HAP-1 (cell line): Measurements from ENCODE around the gene DUOX2.
"Not testable (repeated sequence)": the region's sequence is repeated elsewhere in the genome, so short reads cannot be mapped to it uniquely, and the experiment has no call there.

ENCODE experiments used
- DNase-seq, 2 experiments: peaks; one replicate each; pipeline ENCODE4 v3.0.0-alpha.2; 2016 to 2020; ENCODE audit warnings: low spot score in 2 of 2
- H3K27me3 ChIP-seq: fragments of 250-450 bp; sonication (Bioruptor Pico); 2 replicates; pipeline ENCODE4 v1.5.1; 2020; ENCODE audit warnings: low read depth, mild to moderate bottlenecking, moderate library complexity
- H3K36me3 ChIP-seq: fragments of 250-450 bp; sonication (Bioruptor Pico); replicated peaks from 2 replicates; pipeline ENCODE4 v1.5.1; 2020; ENCODE audit warnings: mild to moderate bottlenecking
- H3K4me1 ChIP-seq: fragments of 250-450 bp; sonication (Bioruptor Pico); 2 replicates; pipeline ENCODE4 v1.5.1; 2020; ENCODE audit warnings: mild to moderate bottlenecking
- H3K4me3 ChIP-seq: fragments of 250-450 bp; sonication (Bioruptor Pico); 2 replicates; pipeline ENCODE4 v1.5.1; 2020; ENCODE audit warnings: mild to moderate bottlenecking, moderate library complexity
- H3K9me3 ChIP-seq: fragments of 250-450 bp; sonication (Bioruptor Pico); 2 replicates; pipeline ENCODE4 v1.5.1; 2020; ENCODE audit warnings: mild to moderate bottlenecking, moderate library complexity
- in situ Hi-C: fragments of 300-500 bp; cut with MboI; formaldehyde crosslinking; loops from 3 replicates; pipeline ENCODE4 v1.14.3; 2020; ENCODE audit warnings: low sequenced_read_pairs, inconsistent platforms, mixed read lengths

Gene DUOX2

GRCh38 chr15:45093013-45093412 is 21.0 kb downstream of the DUOX2 start:
- no peaks in the 10 kb centered on the region for H3K9me3 ChIP-seq
- H3K36me3 ChIP-seq: no peaks in the 10 kb centered on the region
- no peak for DNase-seq
- H3K27me3 ChIP-seq: peaks cover 12% of the 10 kb centered on the region
- no peak overlapping the region for H3K4me3 ChIP-seq
- in situ Hi-C loops: no loop called here
- no peaks in the 10 kb centered on the region for H3K4me1 ChIP-seq

GRCh38 chr15:45091576-45091975 is 22.4 kb downstream of the DUOX2 start:
- Histone ChIP-seq H3K36me3 (no peaks in the 10 kb centered on the region), H3K9me3 (no peaks in the 10 kb centered on the region), H3K4me1 (no peaks in the 10 kb centered on the region), H3K27me3 (peaks cover 12% of the 10 kb centered on the region), H3K4me3 (no peak overlapping the region)
- in situ Hi-C loops: no loop called here
- DNase-seq: no peak

GRCh38 chr15:45091161-45091560 is 22.8 kb downstream of the DUOX2 start:
- no peak for DNase-seq

GRCh38 chr15:45089712-45090373 is 24.1 kb downstream of the DUOX2 start:
- Histone ChIP-seq H3K27me3 (peaks cover 18% of the 10 kb centered on the region), H3K4me3 (no peak overlapping the region), H3K4me1 (no peaks in the 10 kb centered on the region), H3K9me3 (no peaks in the 10 kb centered on the region), H3K36me3 (no peaks in the 10 kb centered on the region)
- in situ Hi-C loops: no loop called here
- DNase-seq: no peak

More at GRCh38 chr15:45091161-45091560, 22.8 kb downstream of the DUOX2 start:
- Histone ChIP-seq H3K9me3 (no peaks in the 10 kb centered on the region), H3K4me1 (no peaks in the 10 kb centered on the region), H3K4me3 (no peak overlapping the region), H3K27me3 (peaks cover 12% of the 10 kb centered on the region), H3K36me3 (no peaks in the 10 kb centered on the region)
- in situ Hi-C loops: no loop called here

GRCh38 chr15:45088801-45089711 is 24.9 kb downstream of the DUOX2 start:
- Histone ChIP-seq H3K36me3 (no peaks in the 10 kb centered on the region), H3K4me1 (no peaks in the 10 kb centered on the region), H3K27me3 (peaks cover 26% of the 10 kb centered on the region), H3K4me3 (no peak overlapping the region), H3K9me3 (no peaks in the 10 kb centered on the region)
- in situ Hi-C loops: no loop called here
- no peak for DNase-seq

- DNase-seq: no peak
- Histone ChIP-seq H3K36me3 (no peaks in the 10 kb centered on the region), H3K9me3 (no peaks in the 10 kb centered on the region), H3K4me1 (no peaks in the 10 kb centered on the region), H3K4me3 (no peak overlapping the region), H3K27me3 (peaks cover 32% of the 10 kb centered on the region)
- in situ Hi-C loops: no loop called here
These were observed 26.5 kb downstream of the DUOX2 start for GRCh38 chr15:45087513-45087912.

- in situ Hi-C loops: no loop called here
- no peaks in the 10 kb centered on the region for H3K9me3 ChIP-seq
- no peaks in the 10 kb centered on the region for H3K36me3 ChIP-seq
- DNase-seq: no peak
- no peak overlapping the region for H3K4me3 ChIP-seq
- peaks cover 19% of the 10 kb centered on the region for H3K27me3 ChIP-seq
- H3K4me1 ChIP-seq: no peaks in the 10 kb centered on the region
These were observed 29.8 kb downstream of the DUOX2 start for GRCh38 chr15:45084163-45084562.

GRCh38 chr15:45083223-45083622 is 30.7 kb downstream of the DUOX2 start:
- Histone ChIP-seq H3K36me3 (no peaks in the 10 kb centered on the region), H3K4me3 (no peak overlapping the region), H3K4me1 (no peaks in the 10 kb centered on the region), H3K27me3 (peaks cover 19% of the 10 kb centered on the region), H3K9me3 (no peaks in the 10 kb centered on the region)
- no peak for DNase-seq
- in situ Hi-C loops: no loop called here

- H3K36me3 ChIP-seq, in situ Hi-C loops, H3K9me3 ChIP-seq, H3K4me1 ChIP-seq, DNase-seq, H3K4me3 ChIP-seq: not testable (repeated sequence)
- H3K27me3 ChIP-seq: peaks cover 19% of the 10 kb centered on the region
These were observed 31.6 kb downstream of the DUOX2 start for GRCh38 chr15:45082412-45082811.

- H3K4me3 ChIP-seq, in situ Hi-C loops, DNase-seq, H3K9me3 ChIP-seq, H3K4me1 ChIP-seq, H3K36me3 ChIP-seq: not testable (repeated sequence)
- peaks cover 19% of the 10 kb centered on the region for H3K27me3 ChIP-seq
These were observed 33.4 kb downstream of the DUOX2 start for GRCh38 chr15:45080593-45080992.

- H3K4me1 ChIP-seq, H3K9me3 ChIP-seq, in situ Hi-C loops, H3K4me3 ChIP-seq, H3K36me3 ChIP-seq, DNase-seq: not testable (repeated sequence)
- peaks cover 12% of the 10 kb centered on the region for H3K27me3 ChIP-seq
These were observed 34.2 kb downstream of the DUOX2 start for GRCh38 chr15:45079628-45080246.

GRCh38 chr15:45079201-45079600 is 34.8 kb downstream of the DUOX2 start:
- H3K27me3 ChIP-seq, H3K9me3 ChIP-seq, H3K4me1 ChIP-seq, DNase-seq, H3K36me3 ChIP-seq, in situ Hi-C loops, H3K4me3 ChIP-seq: not testable (repeated sequence)

GRCh38 chr15:45077391-45077790 is 36.6 kb downstream of the DUOX2 start:
- H3K4me1 ChIP-seq, H3K36me3 ChIP-seq, DNase-seq, in situ Hi-C loops, H3K9me3 ChIP-seq, H3K27me3 ChIP-seq, H3K4me3 ChIP-seq: not testable (repeated sequence)
